PC-9 (cell line): Measurements from ENCODE around the gene UNC50. TPM values are rescaled to one million over a fixed set of nuclear protein-coding genes. Genes with fewer than 3 reads are reported as not detected.

Experiments
- BruUV-seq: library from RNA; stranded (reverse); fragments of 400-500 nt; replicated peaks from 2 replicates; lab custom pipeline; 2021; lab: Mats Ljungman, UMichigan
- CTCF ChIA-PET: fragments of 300-600 bp; sonication (Branson Sonifier 250); formaldehyde crosslinking; loops from one replicate; lab custom pipeline; 2022; ENCODE audit warnings: antibody characterized with exemption; lab: Charles Lee
- POLR2A ChIA-PET: fragments of 300-600 bp; sonication (Branson Sonifier 250); formaldehyde crosslinking; loops from one replicate; lab custom pipeline; 2022; ENCODE audit warnings: antibody characterized with exemption; ENCODE audit not compliant: unreplicated experiment; lab: Charles Lee
- DNase-seq, 2 experiments: peaks; one replicate each; pipeline versions ENCODE4 v3.0.0 to v3.0.0-alpha.2; 2015 to 2022; ENCODE audit warnings: mixed read lengths in 1 of 2
- H2AFZ ChIP-seq: fragments of 200-600 bp; sonication (generic); 2 replicates; pipeline ENCODE4 v1.8.1; 2017; ENCODE audit warnings: antibody characterized with exemption
- H3F3A ChIP-seq: fragments of 200-600 bp; sonication (generic); 2 replicates; pipeline ENCODE4 v1.8.1; 2017; ENCODE audit warnings: antibody characterized with exemption, mild to moderate bottlenecking, low read depth; ENCODE audit not compliant: insufficient read depth
- H3K27ac ChIP-seq: fragments of 200-600 bp; sonication (generic); 2 replicates; pipeline ENCODE4 v1.6.1; 2016; ENCODE audit warnings: mixed run types
- H3K27me3 ChIP-seq: fragments of 200-600 bp; sonication (generic); 2 replicates; pipeline ENCODE4 v1.6.1; 2016; ENCODE audit warnings: low read depth, mixed run types; ENCODE audit not compliant: insufficient read depth
- H3K36me3 ChIP-seq: fragments of 200-600 bp; sonication (generic); 2 replicates; pipeline ENCODE4 v1.6.1; 2016; ENCODE audit warnings: low read depth, mixed run types
- H3K4me1 ChIP-seq: fragments of 200-600 bp; sonication (generic); replicated peaks from 2 replicates; pipeline ENCODE4 v1.6.1; 2016; ENCODE audit warnings: mixed run types; ENCODE audit not compliant: insufficient read depth
- H3K4me2 ChIP-seq: fragments of 200-600 bp; sonication (generic); 2 replicates; pipeline ENCODE4 v1.6.1; 2017; ENCODE audit warnings: mixed run types
- H3K4me3 ChIP-seq: fragments of 200-600 bp; sonication (generic); 2 replicates; pipeline ENCODE4 v1.6.1; 2016; ENCODE audit warnings: mixed run types
- H3K79me2 ChIP-seq: fragments of 200-600 bp; sonication (generic); 2 replicates; pipeline ENCODE4 v1.6.1; 2017; ENCODE audit warnings: low read depth, mixed run types
- H3K9me2 ChIP-seq: fragments of 200-600 bp; sonication (generic); 2 replicates; pipeline ENCODE4 v1.8.1; 2017; ENCODE audit warnings: mild to moderate bottlenecking; ENCODE audit not compliant: insufficient read depth
- H3K9me3 ChIP-seq: fragments of 200-600 bp; sonication (generic); 2 replicates; pipeline ENCODE4 v1.8.1; 2016; ENCODE audit warnings: low read depth; ENCODE audit not compliant: insufficient read depth
- H4K20me1 ChIP-seq: fragments of 200-600 bp; sonication (generic); 2 replicates; pipeline ENCODE4 v1.8.1; 2017; ENCODE audit not compliant: insufficient read depth
- EZH2 ChIP-seq: fragments of 200-600 bp; sonication (generic); IDR thresholded peaks from 2 replicates; pipeline ENCODE4 v1.8.0; 2017; ENCODE audit warnings: antibody characterized with exemption, low read depth
- intact Hi-C: fragments of 100-400 bp; cut with micrococcal nuclease; formaldehyde crosslinking; loops from one replicate; pipeline ENCODE4 v1.10.0; 2022; ENCODE audit not compliant: unreplicated experiment
- total RNA-seq: library from RNA; stranded (reverse); gene quantifications from 2 replicates; pipeline ENCODE4 v1.2.3, GENCODE V29; 2021
- TF ChIP-seq, protein P1 (sequence below): fragments of 200-600 bp; sonication (generic); conservative IDR thresholded peaks from 2 replicates; pipeline ENCODE4 v1.6.1; 2017; ENCODE audit warnings: mixed run types, antibody characterized with exemption, mild to moderate bottlenecking, moderate library complexity

Gene UNC50
- total RNA-seq, 1 experiment from 2014 or later: 46.0 TPM

- intact Hi-C loops: no loop called here
- Histone ChIP-seq H3K4me3 (no peak overlapping the region), H3K36me3 (no peaks in the 10 kb centered on the region), H3K9me2 (no peaks in the 10 kb centered on the region), H3K27ac (no peak overlapping the region), H3K4me1 (no peaks in the 10 kb centered on the region), H2AFZ (no peak overlapping the region), H3K27me3 (no peaks in the 10 kb centered on the region), H3F3A (no peaks in the 10 kb centered on the region), H3K4me2 (no peak overlapping the region), H4K20me1 (no peaks in the 10 kb centered on the region), H3K9me3 (no peaks in the 10 kb centered on the region), H3K79me2 (no peaks in the 10 kb centered on the region)
- ChIA-PET CTCF (no interaction called here), POLR2A (no interaction called here)
- no TSS peak for BruUV-seq
- DNase-seq: no peak
- no peak for TF ChIP-seq EZH2
- TF ChIP-seq, protein P1, sequence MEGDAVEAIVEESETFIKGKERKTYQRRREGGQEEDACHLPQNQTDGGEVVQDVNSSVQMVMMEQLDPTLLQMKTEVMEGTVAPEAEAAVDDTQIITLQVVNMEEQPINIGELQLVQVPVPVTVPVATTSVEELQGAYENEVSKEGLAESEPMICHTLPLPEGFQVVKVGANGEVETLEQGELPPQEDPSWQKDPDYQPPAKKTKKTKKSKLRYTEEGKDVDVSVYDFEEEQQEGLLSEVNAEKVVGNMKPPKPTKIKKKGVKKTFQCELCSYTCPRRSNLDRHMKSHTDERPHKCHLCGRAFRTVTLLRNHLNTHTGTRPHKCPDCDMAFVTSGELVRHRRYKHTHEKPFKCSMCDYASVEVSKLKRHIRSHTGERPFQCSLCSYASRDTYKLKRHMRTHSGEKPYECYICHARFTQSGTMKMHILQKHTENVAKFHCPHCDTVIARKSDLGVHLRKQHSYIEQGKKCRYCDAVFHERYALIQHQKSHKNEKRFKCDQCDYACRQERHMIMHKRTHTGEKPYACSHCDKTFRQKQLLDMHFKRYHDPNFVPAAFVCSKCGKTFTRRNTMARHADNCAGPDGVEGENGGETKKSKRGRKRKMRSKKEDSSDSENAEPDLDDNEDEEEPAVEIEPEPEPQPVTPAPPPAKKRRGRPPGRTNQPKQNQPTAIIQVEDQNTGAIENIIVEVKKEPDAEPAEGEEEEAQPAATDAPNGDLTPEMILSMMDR: peak; percentile 47
Observed at GRCh38 chr2:98634406-98635092, 26.2 kb downstream of the UNC50 start.

DNA sequence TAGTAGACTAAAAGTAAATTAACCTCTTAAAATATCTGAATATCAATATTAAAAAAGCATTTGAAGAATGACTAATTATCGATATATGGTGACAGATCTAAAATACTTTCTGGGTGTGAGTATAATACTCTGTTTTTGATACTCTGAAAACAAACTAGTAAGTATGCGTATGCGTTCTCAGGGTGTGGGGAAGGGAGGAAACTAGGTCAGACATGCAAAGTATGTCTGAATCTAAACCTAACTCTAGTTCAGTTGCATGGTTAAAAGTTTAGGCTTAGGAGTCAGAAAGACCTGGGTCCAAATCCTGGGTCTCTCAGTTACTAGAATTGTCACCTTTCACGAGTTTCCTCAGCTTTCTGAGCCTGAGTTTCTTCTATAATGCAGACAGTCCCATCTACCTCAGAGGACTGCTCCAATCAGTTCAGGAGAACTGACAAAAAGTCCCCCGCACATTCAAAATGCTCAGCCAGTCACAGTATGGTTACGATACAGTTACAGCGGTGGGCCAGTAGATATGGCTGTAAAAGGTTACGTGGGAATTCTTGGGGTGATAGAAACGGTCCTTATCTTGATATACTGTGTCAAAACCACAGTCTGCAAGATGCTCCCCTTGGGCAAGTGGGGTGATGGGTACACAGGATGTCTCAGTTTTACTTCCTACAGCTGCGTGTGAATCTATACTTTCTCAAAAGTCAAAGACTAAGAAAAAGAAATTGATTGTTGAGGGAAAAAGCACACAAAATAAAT, 29.2 kb downstream of the UNC50 start:
- no peaks in the 10 kb centered on the region for H3K36me3 ChIP-seq
- no peaks in the 10 kb centered on the region for H3K27me3 ChIP-seq
- H4K20me1 ChIP-seq: no peaks in the 10 kb centered on the region
- DNase-seq: no peak
- no peak overlapping the region for H3K4me2 ChIP-seq
- H3F3A ChIP-seq: no peaks in the 10 kb centered on the region
- ChIA-PET CTCF (no interaction called here), POLR2A (no interaction called here)
- intact Hi-C loops: no loop called here
- no peaks in the 10 kb centered on the region for H3K9me2 ChIP-seq
- no peak overlapping the region for H3K27ac ChIP-seq
- TF ChIP-seq, protein P1: no peak
- no peak for TF ChIP-seq EZH2
- no peaks in the 10 kb centered on the region for H3K4me1 ChIP-seq
- no peaks in the 10 kb centered on the region for H3K9me3 ChIP-seq
- H3K79me2 ChIP-seq: no peaks in the 10 kb centered on the region
- no peak overlapping the region for H3K4me3 ChIP-seq
- no TSS peak for BruUV-seq
- H2AFZ ChIP-seq: no peak overlapping the region

- Histone ChIP-seq H3K27ac (no peak overlapping the region), H3F3A (no peaks in the 10 kb centered on the region), H3K79me2 (no peaks in the 10 kb centered on the region), H3K27me3 (no peaks in the 10 kb centered on the region), H3K36me3 (no peaks in the 10 kb centered on the region; the same call in 1 of the 2 replicates), H3K4me2 (no peak overlapping the region), H3K9me3 (no peaks in the 10 kb centered on the region), H3K4me1 (no peaks in the 10 kb centered on the region), H3K4me3 (no peak overlapping the region), H4K20me1 (no peaks in the 10 kb centered on the region), H2AFZ (no peak overlapping the region), H3K9me2 (no peaks in the 10 kb centered on the region)
- no peak for DNase-seq
- ChIA-PET CTCF (no interaction called here), POLR2A (no interaction called here)
- intact Hi-C loops: no loop called here
- TF ChIP-seq EZH2: no peak
- TF ChIP-seq, protein P1: no peak
- BruUV-seq: no TSS peak
Observed at GRCh38 chr2:98643496-98644100, 35.2 kb downstream of the UNC50 start.
